ENCODE results near the gene DBH.

Gene DBH

DNA sequence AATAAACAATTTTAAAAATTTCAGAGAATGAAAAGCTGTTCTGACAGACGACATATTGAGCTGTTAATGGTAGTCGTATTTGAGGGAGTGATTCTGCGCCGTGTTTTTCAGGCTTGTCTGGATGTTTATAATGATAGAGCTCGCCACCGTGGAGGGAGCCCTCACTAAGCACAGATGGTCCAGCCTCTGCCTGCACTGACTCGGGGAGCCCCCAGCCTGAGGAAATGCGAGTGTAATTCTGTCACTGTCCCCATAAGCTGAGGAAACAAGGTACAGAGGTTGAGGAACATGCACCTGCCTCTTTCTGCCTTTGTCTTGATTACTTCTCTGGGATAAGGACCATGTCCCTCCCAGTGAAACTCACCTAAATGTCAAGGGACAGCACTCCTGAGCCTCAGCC, 7.4 kb upstream of the DBH start:
- DNase-seq, result no peak

- no peak for DNase-seq
These were observed 6.7 kb upstream of the DBH start for GRCh38 chr9:133629221-133630110.

DNA sequence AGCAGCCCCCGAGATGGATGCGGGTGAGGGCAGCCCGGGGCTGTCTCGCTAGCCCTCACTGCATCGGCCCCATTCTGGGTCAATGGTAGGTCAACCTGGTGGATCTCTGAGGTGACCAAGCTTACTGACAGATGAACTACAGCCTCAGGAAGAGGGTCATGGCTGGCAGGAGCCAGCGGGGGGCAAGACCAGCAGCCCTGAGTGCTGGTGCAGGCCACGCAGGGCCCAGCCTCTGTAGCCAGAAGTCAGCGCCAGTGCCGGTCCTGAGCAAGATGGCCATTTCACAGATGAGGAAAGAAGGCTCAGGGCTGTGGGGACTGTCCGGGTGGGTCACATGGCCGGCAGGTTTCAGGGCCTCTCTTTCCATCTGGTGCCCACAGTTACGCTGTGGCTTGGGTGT, 5.1 kb upstream of the DBH start:
- DNase-seq, result no peak

DNA sequence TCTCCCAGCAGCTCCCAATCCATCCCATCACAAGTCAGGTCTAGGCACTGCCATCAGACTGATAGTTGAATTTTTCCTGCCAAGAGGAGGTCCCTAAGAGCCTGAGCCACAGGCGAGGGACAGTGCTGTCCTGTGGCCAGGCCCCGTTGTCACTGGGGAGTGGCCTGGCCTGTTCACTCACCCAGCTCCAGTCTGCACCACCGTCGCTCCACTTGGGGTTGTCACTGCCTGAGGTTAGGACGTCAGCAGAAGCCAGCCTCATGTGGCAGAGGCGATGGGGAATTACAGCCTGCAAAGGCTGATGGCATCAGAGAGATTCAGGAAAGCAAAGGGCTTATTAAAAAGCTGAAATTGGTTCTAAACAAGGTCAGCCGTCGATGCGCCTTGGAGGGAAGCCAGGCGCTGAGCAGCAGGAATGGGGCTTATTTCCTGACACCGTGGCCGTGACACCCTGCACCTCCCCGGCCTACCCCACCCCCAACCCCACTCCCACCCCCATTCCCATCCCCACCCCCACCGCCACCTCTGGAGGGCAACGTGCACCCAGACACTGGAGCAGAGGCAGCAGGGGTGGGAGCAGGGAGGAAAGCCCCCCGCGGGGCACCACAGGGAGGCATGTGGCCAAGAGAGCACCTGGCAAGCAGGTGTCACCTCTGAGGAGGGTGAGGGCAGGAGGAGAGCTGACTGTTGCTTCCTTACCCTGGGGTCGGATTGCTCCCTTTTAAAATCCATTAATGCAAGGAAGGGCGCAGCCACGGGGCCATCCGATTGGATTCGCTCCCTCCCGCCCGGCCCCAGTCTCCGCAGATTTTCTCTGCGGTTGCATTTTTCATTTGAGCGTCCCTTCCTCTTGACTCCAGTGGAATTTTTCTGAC, 3.1 kb upstream of the DBH start:
- peak; percentile 31 for DNase-seq

GRCh38 chr9:133633681-133634080, 2.5 kb upstream of the DBH start:
- no peak for DNase-seq

GRCh38 chr9:133634081-133634691, 2.0 kb upstream of the DBH start:
- DNase-seq, result no peak

DNA sequence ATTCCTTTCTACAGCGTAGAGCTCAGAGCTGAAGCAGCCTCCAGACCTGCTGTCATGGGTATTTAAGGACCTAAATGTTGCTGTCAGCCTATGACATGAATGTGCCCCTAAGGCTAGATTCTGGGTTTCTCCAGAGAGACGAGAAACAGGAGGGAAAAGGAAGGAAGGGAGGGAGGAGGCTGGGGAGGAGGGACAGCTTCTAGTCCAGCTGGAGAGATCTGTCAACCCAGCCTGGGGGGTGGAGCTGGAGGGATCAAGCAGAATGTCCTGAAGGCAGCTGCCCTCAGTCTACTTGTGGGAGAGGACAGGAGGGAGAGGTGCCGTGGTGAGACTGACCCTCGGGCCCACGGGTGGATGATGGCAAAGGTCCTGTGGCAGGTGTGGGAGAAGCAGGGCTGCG, 1.1 kb upstream of the DBH start:
- no peak for DNase-seq

DNA sequence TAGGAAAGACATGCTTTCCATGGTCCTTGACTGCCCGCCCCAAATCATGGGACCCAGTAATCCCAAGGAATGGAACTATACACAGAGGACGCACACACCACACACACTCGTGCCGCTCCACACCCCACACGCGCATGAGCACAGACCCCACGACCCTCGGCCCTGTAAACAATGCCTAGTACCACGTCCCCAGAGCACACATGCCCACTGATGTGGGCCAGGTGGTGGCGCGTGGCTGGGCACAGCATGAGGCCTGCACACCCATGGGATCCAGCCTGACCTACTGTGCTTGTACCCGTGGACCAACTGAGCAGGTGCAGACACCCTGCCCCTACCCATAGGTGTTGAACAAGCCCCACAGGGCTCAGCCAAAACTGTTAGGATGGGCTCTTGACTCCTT, 739 bp downstream of the DBH start:
- DNase-seq, result no peak

DNA sequence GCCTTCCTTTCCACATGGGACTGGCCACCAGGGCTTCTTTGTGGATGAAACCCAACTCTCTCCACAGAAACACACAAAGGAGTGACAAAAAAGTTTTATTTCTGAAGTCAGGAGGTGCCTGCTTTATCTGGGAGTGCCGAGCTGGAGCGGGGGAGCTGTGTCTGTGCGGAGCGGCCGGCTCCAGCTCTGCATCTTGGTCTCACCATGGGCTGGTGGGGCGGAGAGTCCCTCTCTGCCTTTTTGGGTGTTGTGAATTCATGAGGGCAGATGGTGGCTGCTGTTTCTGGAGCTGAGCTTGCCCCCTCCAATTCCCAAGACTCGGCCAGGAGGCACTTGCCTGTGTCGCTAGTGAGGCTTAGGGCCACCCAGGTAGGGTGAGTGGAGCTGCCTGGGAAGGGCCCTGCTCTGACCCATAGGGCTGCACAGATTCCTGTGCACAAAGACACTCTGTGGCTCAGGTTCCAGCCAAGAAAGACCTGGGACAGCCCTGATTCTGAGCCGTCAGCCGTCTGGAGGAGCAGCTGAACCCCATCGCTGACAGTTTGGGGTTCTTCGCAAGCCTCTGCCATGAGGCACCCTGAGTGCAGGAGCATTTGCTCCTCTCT, 1.4 kb downstream of the DBH start:
- DNase-seq, result no peak

DNA sequence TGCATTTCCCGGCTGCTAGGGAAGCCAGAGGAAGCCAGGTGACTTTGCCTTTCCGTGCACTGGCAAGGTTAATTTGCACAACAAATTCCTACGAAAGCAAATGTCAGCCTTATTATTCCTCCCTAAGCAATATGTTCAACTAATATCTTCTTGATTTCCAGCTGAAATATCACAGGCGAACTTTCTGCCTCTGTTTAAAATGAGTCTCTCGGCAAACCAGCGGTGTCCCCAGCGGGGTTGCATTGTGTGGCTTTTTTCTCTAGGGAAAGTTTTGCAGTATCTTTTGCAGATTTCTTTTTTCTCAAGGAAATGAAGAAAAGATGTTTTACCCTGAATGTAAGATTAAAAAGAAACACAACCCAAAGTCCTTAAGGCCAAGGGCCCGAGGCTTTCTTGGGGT, 1.9 kb downstream of the DBH start:
- no peak for DNase-seq

DNA sequence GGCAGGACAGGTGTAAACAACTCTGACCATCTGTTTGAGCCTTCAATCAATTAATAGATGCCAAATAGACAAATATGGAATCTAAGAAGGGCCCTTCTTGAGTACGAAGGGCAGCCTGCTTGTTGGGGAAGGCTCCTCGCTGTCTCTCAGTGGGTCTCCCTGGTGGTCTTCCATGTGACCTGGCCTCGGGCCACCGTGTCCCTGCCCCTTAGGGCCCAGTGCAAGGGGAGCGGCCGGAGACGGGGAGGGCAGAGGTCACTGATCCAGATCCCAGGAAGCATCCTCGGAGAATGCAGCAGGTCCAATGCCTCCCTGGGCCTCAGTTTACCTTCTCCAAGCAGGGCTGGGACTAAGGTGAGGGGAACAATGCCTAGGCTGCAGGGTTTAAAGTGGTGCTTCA, 2.5 kb downstream of the DBH start:
- no peak for DNase-seq

- DNase-seq, result no peak
These were observed 3.5 kb downstream of the DBH start for GRCh38 chr9:133639613-133640012.

- DNase-seq, result no peak
These were observed 4.0 kb downstream of the DBH start for GRCh38 chr9:133640160-133640559.

GRCh38 chr9:133640580-133641395, 4.6 kb downstream of the DBH start:
- no peak for DNase-seq

- no peak for DNase-seq
These were observed 5.2 kb downstream of the DBH start for GRCh38 chr9:133641396-133641655.

- no peak for DNase-seq
These were observed 5.9 kb downstream of the DBH start for GRCh38 chr9:133641861-133642595.

DNA sequence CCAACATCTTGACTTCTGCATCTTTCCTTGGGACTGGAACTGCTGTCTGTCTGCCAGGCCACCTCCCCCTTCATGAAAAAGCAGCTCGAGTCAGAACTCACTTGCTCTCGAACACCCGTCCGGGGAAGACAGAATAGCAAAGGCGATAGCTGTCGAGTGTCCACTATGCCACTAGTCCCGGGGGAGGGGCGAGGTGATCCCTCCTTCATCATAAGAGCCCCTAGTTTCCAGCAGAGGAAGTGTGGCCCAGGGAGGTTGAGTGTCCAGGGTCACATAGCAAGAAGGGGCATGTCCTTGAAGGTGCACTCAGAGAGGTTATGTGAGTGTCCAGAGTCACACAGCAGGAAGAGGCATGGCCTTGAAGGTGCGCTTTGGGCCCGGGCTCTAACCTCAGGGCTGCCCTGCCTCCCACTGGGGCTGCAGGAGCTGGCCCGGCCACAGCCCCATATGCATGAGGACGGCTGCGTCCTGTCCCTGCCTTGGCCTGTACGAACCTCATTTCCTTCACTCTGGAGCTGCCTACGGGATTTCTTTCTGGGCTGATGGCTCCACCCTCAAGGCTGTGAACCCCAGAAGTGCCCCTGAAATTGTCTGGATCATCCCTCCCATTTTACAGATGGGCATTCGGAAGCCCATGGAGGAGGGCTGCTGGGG, 6.7 kb downstream of the DBH start:
- DNase-seq, result no peak

- DNase-seq, result no peak
These were observed 7.2 kb downstream of the DBH start for GRCh38 chr9:133643362-133643755.

DNA sequence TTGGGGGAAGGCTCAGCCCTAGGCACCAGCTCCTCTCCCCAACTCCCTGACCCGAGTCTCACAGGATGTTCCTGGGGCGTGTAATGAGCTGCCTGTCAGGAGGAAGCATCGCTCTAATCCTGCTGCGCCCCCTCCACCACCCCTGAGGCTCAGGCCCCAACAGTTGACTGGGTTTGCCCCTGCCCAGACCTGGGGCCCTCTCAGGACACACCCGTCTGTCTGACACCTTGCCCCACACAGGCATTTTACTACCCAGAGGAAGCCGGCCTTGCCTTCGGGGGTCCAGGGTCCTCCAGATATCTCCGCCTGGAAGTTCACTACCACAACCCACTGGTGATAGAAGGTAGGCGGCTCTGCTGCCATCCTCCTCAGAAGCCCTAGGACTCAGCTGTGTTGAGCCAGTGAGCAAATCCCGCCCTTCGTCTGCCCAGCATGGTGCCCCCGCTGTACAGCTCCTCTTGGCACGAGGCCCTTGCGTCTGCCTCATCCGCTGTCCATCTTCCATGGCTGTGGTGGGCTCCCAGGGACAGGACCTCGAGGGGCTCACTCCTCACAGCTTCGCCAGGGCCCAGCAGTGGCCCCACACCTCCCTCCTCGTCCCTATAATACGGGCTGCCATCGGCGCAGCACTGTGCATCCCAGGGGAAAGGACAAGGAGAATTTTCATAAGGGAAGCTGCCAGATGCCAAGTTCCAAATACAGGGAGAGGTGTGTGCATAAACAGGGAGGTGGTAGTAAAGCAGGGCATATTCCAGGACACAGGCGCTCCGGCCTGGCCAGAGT, 8.0 kb downstream of the DBH start:
- no peak for DNase-seq

- no peak for DNase-seq
These were observed 9.0 kb downstream of the DBH start for GRCh38 chr9:133645021-133645765.
